Right cardiac atrium (tissue), 5 donors: Measurements from ENCODE around the gene KIAA1586. TPM values are rescaled to one million over a fixed set of nuclear protein-coding genes. Genes with fewer than 3 reads are reported as not detected.
"Not testable (repeated sequence)": the region's sequence is repeated elsewhere in the genome, so short reads cannot be mapped to it uniquely, and the experiment has no call there.

ENCODE experiments used
- ATAC-seq, 2 donors: fragments of 200-7000 bp; cut with Tn5 transposase; one replicate each; pipeline versions ENCODE4 v1.8.0 to v1.9.1; 2020; ENCODE audit warnings: moderate library complexity in 2 of 2, mild to moderate bottlenecking in 1 of 2
- DNase-seq, 3 donors: peaks; one replicate each; pipeline ENCODE4 v3.0.0-alpha.2; 2020
- H3K27ac ChIP-seq: one replicate; pipeline ENCODE4 v1.5.1; 2013; ENCODE audit warnings: mild to moderate bottlenecking, low read length, control low read depth, moderate library complexity
- H3K27me3 ChIP-seq: one replicate; pipeline ENCODE4 v1.6.1; 2013; ENCODE audit not compliant: control insufficient read depth, insufficient read depth
- H3K4me1 ChIP-seq: one replicate; pipeline ENCODE4 v1.6.1; 2013; ENCODE audit warnings: low read length; ENCODE audit not compliant: control insufficient read depth, insufficient read depth
- H3K4me3 ChIP-seq: one replicate; pipeline ENCODE4 v1.5.1; 2013; ENCODE audit warnings: low read length, control low read depth
- H3K9me3 ChIP-seq: one replicate; pipeline ENCODE4 v1.6.1; 2013; ENCODE audit warnings: low read length; ENCODE audit not compliant: control insufficient read depth
- WGBS: extraction: QIAGEN DNeasy Blood & Tissue Kit; methylation state at CpG from one replicate; pipeline ENCODE4 v1.1.7; 2013; 5-methylcytosine and 5-hydroxymethylcytosine counted together
- intact Hi-C, 4 donors: fragments of 100-400 bp; cut with DNase I; formaldehyde crosslinking; loops; one replicate each; pipeline versions ENCODE4 v1.11.0 to v1.14.0; 2022 to 2023
- long read RNA-seq, 4 donors: library from polyadenylated mRNA; unstranded; transcript quantifications; one replicate each; pipeline ENCODE4 v2.0.0, GENCODE V29; 2020 to 2021
- polyA plus RNA-seq: library from polyadenylated mRNA; stranded (reverse); fragments of 200-250 nt; gene quantifications from one replicate; pipeline ENCODE4 v1.2.3, GENCODE V29; 2013
- total RNA-seq, 4 donors: library from RNA; stranded (reverse); fragmentation: NEBNext Ultra II Directional; extraction: Animal tissue kit (Norgen Biotek cat#: 25700); gene quantifications; one replicate each; pipeline ENCODE4 v1.2.1, GENCODE V29; 2021
- donor health status: healthy with polysubstance abuse.
- donor health status: DM: no; HTN: yes; CAD: no.
- donor health status: DM: no; HTN: no; CAD: no.
- donor health status: DM: no; HTN: yes; CAD: no; lungs with severe emphysema.
- donor health status: DM: yes; HTN: yes; CAD: no.

Gene KIAA1586
- total RNA-seq (10 to 100 TPM in 1 of 4 donors, 1 to 10 TPM in 3; 6.3 to 10.3 (median 9.1) TPM), polyA plus RNA-seq (3.1 TPM)
- long read RNA-seq, donor 1, transcript KIAA1586-201 (4 exons, 2,933 nt), result major isoform, 12 of 18 reads
- long read RNA-seq, donor 1, partial matches to known transcripts, result 1 of 18 reads
- long read RNA-seq, donor 1, other reads (novel, unspliced or antisense), result 3 of 18 reads
- long read RNA-seq, donor 2, partial matches to known transcripts, result 1 of 3 reads
- long read RNA-seq, donor 2, other reads (novel, unspliced or antisense), result 0 of 3 reads
- long read RNA-seq, donor 3, transcript KIAA1586-201 (4 exons, 2,933 nt), result major isoform, 20 of 30 reads
- long read RNA-seq, donor 3, partial matches to known transcripts, result 3 of 30 reads
- long read RNA-seq, donor 3, other reads (novel, unspliced or antisense), result 7 of 30 reads
- long read RNA-seq, donor 4, transcript KIAA1586-201 (4 exons, 2,933 nt), result major isoform, 6 of 6 reads
- long read RNA-seq, donor 4, partial matches to known transcripts, result 0 of 6 reads
- long read RNA-seq, donor 4, other reads (novel, unspliced or antisense), result 0 of 6 reads

GRCh38 chr6:57046332-57047256 lies at the start of gene KIAA1586:
TSS of gene KIAA1586 (plus strand) at chr6:57046693. CDS start at chr6:57046756, 63 bp downstream.
- H3K27me3 ChIP-seq, H3K4me1 ChIP-seq, H3K27ac ChIP-seq, H3K9me3 ChIP-seq, intact Hi-C loops: not testable (repeated sequence)
- H3K4me3 ChIP-seq, result peak within 1 kb of the TSS; percentile 53
- under 1% methylated on average over 42 of the region's 78 CpGs for WGBS
- ATAC-seq (peak; percentile 100), DNase-seq (peak; percentile 92 to 96 (median 96))

DNA sequence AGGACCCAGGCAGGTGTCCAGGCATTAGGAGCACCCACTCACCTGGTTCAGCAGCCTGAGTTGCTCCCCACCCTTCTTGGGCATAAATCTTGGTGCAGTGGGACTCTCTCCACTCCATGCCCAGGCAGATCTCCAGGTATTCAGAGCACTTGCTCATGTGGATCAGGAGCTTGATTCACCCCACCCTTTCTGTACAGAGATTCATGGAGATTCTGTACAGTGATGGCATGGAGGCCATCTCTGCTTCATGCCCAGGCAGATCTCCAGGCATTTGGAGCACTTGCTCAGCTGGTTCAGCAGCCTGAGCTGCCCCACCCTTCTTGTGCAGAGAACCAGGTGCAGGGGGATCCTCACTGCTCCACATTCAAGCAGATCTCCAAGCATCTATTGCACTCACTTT lies 47.4 kb upstream of the KIAA1586 start:
- peaks cover 5% of the 10 kb centered on the region for H3K9me3 ChIP-seq
- no peak overlapping the region for H3K4me3 ChIP-seq
- ATAC-seq, result no peak
- no peak overlapping the region for H3K27ac ChIP-seq
- no peak for DNase-seq
- no peaks in the 10 kb centered on the region for H3K4me1 ChIP-seq
- intact Hi-C loops, result no loop called here
- no peaks in the 10 kb centered on the region for H3K27me3 ChIP-seq

DNA sequence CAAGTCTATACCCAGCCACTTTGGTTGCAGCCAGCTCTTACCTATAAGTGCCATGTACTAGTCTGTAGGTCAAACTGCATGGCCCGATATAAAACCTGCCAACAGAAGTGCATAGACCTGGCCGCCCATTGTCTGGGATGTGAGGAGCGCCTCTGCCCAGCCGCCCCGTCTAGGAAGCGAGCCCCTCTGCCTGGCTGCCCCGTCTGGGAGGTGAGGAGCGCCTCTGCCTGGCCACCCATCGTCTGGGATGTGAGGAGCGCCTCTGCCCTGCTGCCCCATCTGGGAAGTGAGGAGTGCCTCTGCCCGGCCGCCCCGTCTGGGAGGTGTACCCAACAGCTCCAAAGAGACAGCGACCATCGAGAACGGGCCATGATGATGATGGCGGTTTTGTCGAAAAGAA lies 46.7 kb upstream of the KIAA1586 start:
- H3K27ac ChIP-seq, intact Hi-C loops, ATAC-seq, H3K27me3 ChIP-seq, H3K9me3 ChIP-seq, H3K4me1 ChIP-seq, H3K4me3 ChIP-seq, DNase-seq: not testable (repeated sequence)
- WGBS, result 91% methylated on average over 18 of the region's 18 CpGs

DNA sequence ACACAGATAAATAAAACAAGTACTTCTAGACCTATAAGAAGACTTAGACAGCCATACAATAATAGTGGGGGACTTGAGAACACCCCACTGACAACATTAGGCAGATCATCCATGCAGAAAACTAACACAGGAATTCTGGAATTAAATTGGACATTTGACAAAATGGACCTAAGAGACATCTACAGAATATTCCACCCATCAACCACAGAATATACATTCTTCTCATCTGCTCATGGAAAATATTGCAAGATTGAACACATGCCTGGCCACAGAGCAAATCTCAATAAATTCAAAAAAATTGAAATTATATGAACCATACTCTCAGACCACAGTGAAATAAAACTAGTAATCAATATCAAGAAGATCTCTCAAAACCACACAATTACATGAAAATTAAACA lies 44.3 kb upstream of the KIAA1586 start:
- H3K9me3 ChIP-seq, result peaks cover 5% of the 10 kb centered on the region
- DNase-seq, result no peak
- intact Hi-C loops, result no loop called here
- no peak for ATAC-seq
- no peaks in the 10 kb centered on the region for H3K4me1 ChIP-seq
- H3K4me3 ChIP-seq, result no peak overlapping the region
- no peaks in the 10 kb centered on the region for H3K27me3 ChIP-seq
- H3K27ac ChIP-seq, result no peak overlapping the region

DNA sequence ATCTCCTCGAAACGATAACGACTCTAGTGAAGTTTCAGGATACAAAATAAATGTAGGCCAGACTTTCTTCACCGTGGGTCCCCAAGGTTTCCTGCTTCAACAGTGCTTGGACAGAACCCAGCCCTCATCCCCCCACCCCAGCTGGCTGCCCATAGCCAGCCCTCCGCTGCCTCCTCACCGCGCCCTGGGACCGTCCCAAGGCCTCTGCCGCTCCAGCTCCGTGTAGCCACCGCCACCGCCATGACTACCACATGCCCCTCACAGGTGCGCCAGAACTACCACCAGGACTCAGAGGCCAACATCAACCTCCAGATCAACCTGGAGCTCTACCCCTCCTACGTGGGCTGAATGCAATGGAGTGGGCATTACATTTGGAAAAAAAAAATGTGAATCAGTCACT lies 42.2 kb upstream of the KIAA1586 start:
- intact Hi-C loops, result no loop called here
- no peak overlapping the region for H3K4me3 ChIP-seq
- no peaks in the 10 kb centered on the region for H3K4me1 ChIP-seq
- DNase-seq (peak in 1 of 3 donors; percentile 44), ATAC-seq (no peak)
- H3K9me3 ChIP-seq, result no peaks in the 10 kb centered on the region
- no peak overlapping the region for H3K27ac ChIP-seq
- H3K27me3 ChIP-seq, result no peaks in the 10 kb centered on the region
- 94% methylated on average over 14 of the region's 14 CpGs for WGBS

DNA sequence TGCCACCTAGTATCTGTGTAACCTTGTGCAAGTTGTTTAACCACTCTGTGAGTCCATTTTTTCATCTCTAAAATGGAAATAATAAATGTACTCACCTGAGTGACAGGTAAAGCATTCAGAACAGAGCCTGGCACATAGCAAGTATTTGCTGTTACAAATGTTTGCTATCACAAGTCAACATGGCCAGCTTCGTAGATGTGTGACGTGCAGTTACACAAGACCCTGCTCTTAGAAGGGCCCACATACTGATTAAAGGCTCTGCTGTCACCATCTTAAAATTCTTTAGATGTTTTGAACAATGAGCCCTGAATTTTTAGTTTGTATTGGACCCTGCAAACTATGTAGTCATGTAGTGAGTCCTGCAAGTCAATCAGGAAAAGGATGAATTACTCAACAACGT lies 40.4 kb upstream of the KIAA1586 start:
- no peaks in the 10 kb centered on the region for H3K27me3 ChIP-seq
- H3K9me3 ChIP-seq, result no peaks in the 10 kb centered on the region
- no peaks in the 10 kb centered on the region for H3K4me1 ChIP-seq
- H3K27ac ChIP-seq, result no peak overlapping the region
- intact Hi-C loops, result no loop called here
- H3K4me3 ChIP-seq, result no peak overlapping the region
- no peak for DNase-seq
- WGBS, result 57% methylated on average over 3 of the region's 3 CpGs
- no peak for ATAC-seq

GRCh38 chr6:57008069-57008468 lies 38.4 kb upstream of the KIAA1586 start:
- H3K27ac ChIP-seq, H3K27me3 ChIP-seq, H3K4me3 ChIP-seq, ATAC-seq, intact Hi-C loops, DNase-seq, H3K9me3 ChIP-seq, H3K4me1 ChIP-seq: not testable (repeated sequence)
- 58% methylated on average over 2 of the region's 2 CpGs for WGBS

DNA sequence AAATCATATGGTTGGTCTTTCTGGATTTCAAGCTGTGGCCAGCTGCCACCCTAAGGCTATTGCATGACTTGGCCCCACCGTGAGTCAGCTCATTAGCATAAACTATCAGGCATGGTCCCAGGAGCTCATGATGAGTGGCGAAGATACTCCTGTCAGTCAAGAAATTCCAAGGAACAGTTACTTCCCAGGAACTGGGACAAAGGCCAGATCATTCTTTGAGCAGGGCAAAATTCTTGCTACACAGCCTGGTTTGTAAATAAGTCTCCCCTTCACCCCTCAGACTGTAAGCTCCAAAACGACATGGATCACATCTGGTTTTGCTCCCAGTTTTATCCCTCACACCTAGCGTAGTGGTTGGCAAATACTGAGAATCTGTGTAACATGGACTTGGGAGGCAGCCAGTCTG lies 33.0 kb upstream of the KIAA1586 start:
- ATAC-seq, result no peak
- Histone ChIP-seq H3K27ac (no peak overlapping the region), H3K9me3 (no peaks in the 10 kb centered on the region), H3K27me3 (no peaks in the 10 kb centered on the region), H3K4me1 (no peaks in the 10 kb centered on the region), H3K4me3 (no peak overlapping the region)
- DNase-seq, result no peak
- WGBS, result 48% methylated on average over 4 of the region's 4 CpGs
- intact Hi-C loops, result no loop called here

DNA sequence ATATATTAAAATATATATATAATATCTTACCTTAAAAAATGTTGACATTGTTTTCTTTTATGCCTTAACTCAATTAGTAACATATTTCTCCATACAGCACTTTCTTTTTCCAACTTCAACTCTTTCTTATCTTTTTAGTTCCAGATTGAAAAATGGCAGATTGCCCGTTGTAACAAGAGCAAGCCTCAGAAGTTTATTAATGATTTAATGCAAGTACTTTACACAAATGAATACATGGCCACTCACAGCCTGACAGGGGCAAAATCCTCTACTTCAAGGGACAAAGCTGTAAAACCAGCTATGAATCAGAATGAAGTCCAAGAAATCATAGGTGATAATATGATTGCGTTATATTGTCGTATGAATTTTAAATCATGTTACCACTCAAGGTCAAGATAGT lies 29.4 kb upstream of the KIAA1586 start:
- ATAC-seq, result no peak
- H3K4me1 ChIP-seq, result no peaks in the 10 kb centered on the region
- no peaks in the 10 kb centered on the region for H3K9me3 ChIP-seq
- H3K27ac ChIP-seq, result no peak overlapping the region
- H3K27me3 ChIP-seq, result no peaks in the 10 kb centered on the region
- intact Hi-C loops, result no loop called here
- DNase-seq, result no peak
- H3K4me3 ChIP-seq, result no peak overlapping the region
- 66% methylated on average over 3 of the region's 3 CpGs for WGBS

DNA sequence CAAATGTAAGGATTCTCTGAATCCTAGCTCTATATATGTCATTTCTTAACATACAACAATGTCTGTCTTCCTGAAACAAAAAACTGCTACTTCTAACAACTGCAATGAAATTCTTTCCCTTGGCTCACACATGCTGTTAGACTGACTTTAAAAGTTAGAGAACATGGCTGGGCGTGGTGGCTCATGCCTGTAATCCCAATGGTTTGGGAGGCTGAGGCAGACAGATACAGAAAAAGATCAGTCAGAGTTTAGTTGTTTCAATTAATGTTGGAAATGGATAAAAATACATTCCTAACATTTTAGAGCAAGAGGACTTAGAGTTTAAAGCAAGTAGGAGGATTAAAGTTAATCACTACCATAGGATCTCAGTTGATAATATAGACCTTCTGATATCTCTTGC lies 28.7 kb upstream of the KIAA1586 start:
- 76% methylated on average over 1 of the region's 1 CpG for WGBS
- intact Hi-C loops, result no loop called here
- Histone ChIP-seq H3K9me3 (no peaks in the 10 kb centered on the region), H3K4me3 (no peak overlapping the region), H3K27me3 (no peaks in the 10 kb centered on the region), H3K27ac (no peak overlapping the region), H3K4me1 (no peaks in the 10 kb centered on the region)
- ATAC-seq, result no peak
- no peak for DNase-seq

DNA sequence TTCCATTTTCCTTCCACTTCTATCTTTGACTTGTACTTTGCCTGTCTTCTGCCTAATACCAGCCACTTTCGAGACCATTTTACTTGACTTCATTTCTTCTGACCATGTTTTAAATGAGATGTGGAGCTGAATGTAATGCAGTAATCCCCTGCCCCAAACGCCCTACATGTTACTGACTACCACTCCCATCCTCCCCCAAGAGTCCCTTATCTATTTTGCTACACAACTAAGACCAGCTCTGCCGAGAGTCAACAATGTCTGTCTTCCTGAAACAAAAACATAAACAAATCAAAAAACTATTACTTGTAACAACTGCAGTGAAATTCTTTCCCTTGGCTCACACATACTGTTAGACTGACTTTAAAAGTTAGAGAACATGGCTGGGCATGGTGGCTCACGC lies 27.1 kb upstream of the KIAA1586 start:
- H3K27ac ChIP-seq, result no peak overlapping the region
- H3K9me3 ChIP-seq, result no peaks in the 10 kb centered on the region
- DNase-seq, result no peak
- no peak overlapping the region for H3K4me3 ChIP-seq
- no peaks in the 10 kb centered on the region for H3K27me3 ChIP-seq
- intact Hi-C loops, result no loop called here
- ATAC-seq, result no peak
- 80% methylated on average over 4 of the region's 4 CpGs for WGBS
- H3K4me1 ChIP-seq, result no peaks in the 10 kb centered on the region
